Measurements from ENCODE around the gene SLC7A1. TPM values are rescaled to one million over a fixed set of nuclear protein-coding genes. Genes with fewer than 3 reads are reported as not detected.

SLC7A1 gene
- total and polyA plus RNA-seq, 4 donors: 0.90 to 22.6 (median 1.4) TPM

DNA sequence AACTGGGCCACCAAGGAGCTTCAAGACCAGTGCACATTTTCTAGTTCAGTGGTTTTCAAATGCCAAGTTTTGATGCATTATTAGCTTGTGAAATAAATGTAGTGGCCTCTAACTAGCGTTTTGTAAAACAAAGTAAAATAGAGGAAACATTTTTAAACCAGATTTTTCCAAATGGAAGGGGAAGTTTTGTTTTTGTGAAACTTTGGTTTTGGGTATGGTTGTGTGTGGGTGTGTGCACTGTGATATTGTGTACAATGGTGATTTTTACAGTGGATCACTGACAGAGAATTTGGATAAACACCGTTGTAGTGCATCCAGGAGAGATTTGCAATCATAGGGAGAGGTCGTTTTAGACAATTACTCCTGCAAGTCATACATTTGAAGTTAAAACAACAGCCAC is 108.9 kb downstream of the SLC7A1 start:
- 70% methylated on average over 3 of the region's 3 CpGs for WGBS
- Histone ChIP-seq H3K9me3 (ENCODE audit: control insufficient read depth in 4 of 4, low read length in 3 of 4) (no peaks in the 10 kb centered on the region), H3K9ac (ENCODE audit: low read depth in 1 of 2, low read length in 2 of 2) (no peak overlapping the region), H3K27me3 (ENCODE audit: control insufficient read depth in 4 of 4, insufficient read depth in 4 of 4, low read length in 3 of 4) (no peaks in the 10 kb centered on the region), H3K4me3 (ENCODE audit: low read depth in 1 of 3, low read length in 3 of 3) (no peak overlapping the region), H3K4me1 (ENCODE audit: control insufficient read depth in 4 of 4, insufficient read depth in 4 of 4, low read length in 3 of 4) (no peaks in the 10 kb centered on the region), H3K27ac (ENCODE audit: low read depth in 1 of 2, low read length in 2 of 2) (no peak overlapping the region), H3K36me3 (ENCODE audit: control insufficient read depth in 4 of 4, insufficient read depth in 3 of 4, low read depth in 1 of 4, low read length in 3 of 4) (no peaks in the 10 kb centered on the region)
- no peak for DNase-seq (ENCODE audit: low spot score)
- TF ChIP-seq TAF1 (conservative IDR thresholded peaks at IDR 0.05): no peak
- TF ChIP-seq NR2F2 (IDR thresholded peaks at IDR 0.05): no peak
- no peak for TF ChIP-seq SP1 (IDR thresholded peaks at IDR 0.05)
- TF ChIP-seq MAX (IDR thresholded peaks at IDR 0.05): no peak
- no peak for TF ChIP-seq ZBTB33 (IDR thresholded peaks at IDR 0.05)
- TF ChIP-seq HNF4G (IDR thresholded peaks at IDR 0.05): no peak
- TF ChIP-seq RXRA (IDR thresholded peaks at IDR 0.05): no peak
- TF ChIP-seq RAD21 (IDR thresholded peaks at IDR 0.05): no peak
- no peak for TF ChIP-seq HNF4A (conservative IDR thresholded peaks at IDR 0.05)
- no peak for TF ChIP-seq CTCF (IDR thresholded peaks at IDR 0.05; ENCODE audit: low read depth, low read length, missing input control)
- no peak for TF ChIP-seq JUND (IDR thresholded peaks at IDR 0.05)
- TF ChIP-seq, protein P1, sequence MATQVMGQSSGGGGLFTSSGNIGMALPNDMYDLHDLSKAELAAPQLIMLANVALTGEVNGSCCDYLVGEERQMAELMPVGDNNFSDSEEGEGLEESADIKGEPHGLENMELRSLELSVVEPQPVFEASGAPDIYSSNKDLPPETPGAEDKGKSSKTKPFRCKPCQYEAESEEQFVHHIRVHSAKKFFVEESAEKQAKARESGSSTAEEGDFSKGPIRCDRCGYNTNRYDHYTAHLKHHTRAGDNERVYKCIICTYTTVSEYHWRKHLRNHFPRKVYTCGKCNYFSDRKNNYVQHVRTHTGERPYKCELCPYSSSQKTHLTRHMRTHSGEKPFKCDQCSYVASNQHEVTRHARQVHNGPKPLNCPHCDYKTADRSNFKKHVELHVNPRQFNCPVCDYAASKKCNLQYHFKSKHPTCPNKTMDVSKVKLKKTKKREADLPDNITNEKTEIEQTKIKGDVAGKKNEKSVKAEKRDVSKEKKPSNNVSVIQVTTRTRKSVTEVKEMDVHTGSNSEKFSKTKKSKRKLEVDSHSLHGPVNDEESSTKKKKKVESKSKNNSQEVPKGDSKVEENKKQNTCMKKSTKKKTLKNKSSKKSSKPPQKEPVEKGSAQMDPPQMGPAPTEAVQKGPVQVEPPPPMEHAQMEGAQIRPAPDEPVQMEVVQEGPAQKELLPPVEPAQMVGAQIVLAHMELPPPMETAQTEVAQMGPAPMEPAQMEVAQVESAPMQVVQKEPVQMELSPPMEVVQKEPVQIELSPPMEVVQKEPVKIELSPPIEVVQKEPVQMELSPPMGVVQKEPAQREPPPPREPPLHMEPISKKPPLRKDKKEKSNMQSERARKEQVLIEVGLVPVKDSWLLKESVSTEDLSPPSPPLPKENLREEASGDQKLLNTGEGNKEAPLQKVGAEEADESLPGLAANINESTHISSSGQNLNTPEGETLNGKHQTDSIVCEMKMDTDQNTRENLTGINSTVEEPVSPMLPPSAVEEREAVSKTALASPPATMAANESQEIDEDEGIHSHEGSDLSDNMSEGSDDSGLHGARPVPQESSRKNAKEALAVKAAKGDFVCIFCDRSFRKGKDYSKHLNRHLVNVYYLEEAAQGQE (IDR thresholded peaks at IDR 0.05): no peak
- no peak for TF ChIP-seq FOXA2 (IDR thresholded peaks at IDR 0.05)
- TF ChIP-seq EGR1 (IDR thresholded peaks at IDR 0.05; ENCODE audit: low read depth in 2 of 2): no peak
- TF ChIP-seq GABPA (IDR thresholded peaks at IDR 0.05 in 1 of 2, conservative IDR thresholded peaks at IDR 0.05 in 1 of 2): no peak
- TF ChIP-seq, protein P2, sequence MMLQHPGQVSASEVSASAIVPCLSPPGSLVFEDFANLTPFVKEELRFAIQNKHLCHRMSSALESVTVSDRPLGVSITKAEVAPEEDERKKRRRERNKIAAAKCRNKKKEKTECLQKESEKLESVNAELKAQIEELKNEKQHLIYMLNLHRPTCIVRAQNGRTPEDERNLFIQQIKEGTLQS (IDR thresholded peaks at IDR 0.05): no peak
- no peak for TF ChIP-seq YY1 (IDR thresholded peaks at IDR 0.05)
- TF ChIP-seq FOXA1 (IDR thresholded peaks at IDR 0.05): no peak
